Measurements from ENCODE around the gene PCDHB12.
"Not testable (repeated sequence)": the region's sequence is repeated elsewhere in the genome, so short reads cannot be mapped to it uniquely, and the experiment has no call there.

- not testable (repeated sequence) for TF ChIP-seq RXRA (CRISPR knock-in tag; IDR thresholded peaks at IDR 0.05); SMC3 (IDR thresholded peaks at IDR 0.05; ENCODE audit: low read length); CHD2 (IDR thresholded peaks at IDR 0.05; ENCODE audit: low read depth, low read length); FIP1L1 (IDR thresholded peaks at IDR 0.05; ENCODE audit: borderline replicate concordance, insufficient read depth, low read depth, low read length); ZNF234 (CRISPR knock-in tag; conservative IDR thresholded peaks at IDR 0.05); NR2C2 (CRISPR knock-in tag; IDR thresholded peaks at IDR 0.05; ENCODE audit: borderline replicate concordance); ZBTB34 (CRISPR knock-in tag; IDR thresholded peaks at IDR 0.05); CREM (IDR thresholded peaks at IDR 0.05); CREM (CRISPR knock-in tag; IDR thresholded peaks at IDR 0.05); CBFB (CRISPR knock-in tag; IDR thresholded peaks at IDR 0.05); ZNF383 (CRISPR knock-in tag; IDR thresholded peaks at IDR 0.05; ENCODE audit: borderline replicate concordance); ZNF138 (CRISPR knock-in tag; IDR thresholded peaks at IDR 0.05; ENCODE audit: low read depth)
- TF ChIP-seq, protein P1, sequence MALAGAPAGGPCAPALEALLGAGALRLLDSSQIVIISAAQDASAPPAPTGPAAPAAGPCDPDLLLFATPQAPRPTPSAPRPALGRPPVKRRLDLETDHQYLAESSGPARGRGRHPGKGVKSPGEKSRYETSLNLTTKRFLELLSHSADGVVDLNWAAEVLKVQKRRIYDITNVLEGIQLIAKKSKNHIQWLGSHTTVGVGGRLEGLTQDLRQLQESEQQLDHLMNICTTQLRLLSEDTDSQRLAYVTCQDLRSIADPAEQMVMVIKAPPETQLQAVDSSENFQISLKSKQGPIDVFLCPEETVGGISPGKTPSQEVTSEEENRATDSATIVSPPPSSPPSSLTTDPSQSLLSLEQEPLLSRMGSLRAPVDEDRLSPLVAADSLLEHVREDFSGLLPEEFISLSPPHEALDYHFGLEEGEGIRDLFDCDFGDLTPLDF (CRISPR knock-in tag; IDR thresholded peaks at IDR 0.05): not testable (repeated sequence)
Observed at GRCh38 chr5:141194332-141194731, 14.2 kb upstream of the PCDHB12 start.
